T-cell (primary cell): ENCODE measurements around the gene POU2F3. TPM values are rescaled to one million over a fixed set of nuclear protein-coding genes. Genes with fewer than 3 reads are reported as not detected.

ENCODE experiments used
- ATAC-seq, 4 experiments: fragments of 200-7000 bp in 3 of 4; fragments of 150-1000 bp in 1 of 4; cut with Tn5 transposase; replicated peaks in 1 of 4; 1 replicate in 3 of 4; 2 replicates in 1 of 4; pipeline ENCODE4 v1.10.0; 2021; ENCODE audit warnings: moderate library complexity in 3 of 4, mild to moderate bottlenecking in 2 of 4, moderate number of reproducible peaks in 1 of 4
- CTCF ChIA-PET, 2 donors: fragments of 300-600 bp; sonication (Branson Sonifier 250); formaldehyde crosslinking; loops; one replicate each; lab custom pipeline; 2022; ENCODE audit warnings: antibody characterized with exemption in 2 of 2; lab: Charles Lee
- POLR2A ChIA-PET, 2 donors: fragments of 300-600 bp; sonication (Branson Sonifier 250); formaldehyde crosslinking; loops; one replicate each; lab custom pipeline; 2022; ENCODE audit warnings: antibody characterized with exemption in 2 of 2; lab: Charles Lee
- DNase-seq, 35 experiments: peaks; one replicate each; pipeline versions ENCODE4 v3.0.0 to v3.0.0-alpha.2; 2013 to 2023
- H3K27ac ChIP-seq: one replicate; pipeline ENCODE4 v1.5.1; 2013; ENCODE audit warnings: low read length
- H3K27me3 ChIP-seq, 2 experiments: replicated peaks in 1 of 2; 1 replicate in 1 of 2; 2 replicates in 1 of 2; pipeline versions ENCODE4 v1.6.1 to v1.7.0; 2013; ENCODE audit warnings: low read length in 1 of 2, mixed read lengths in 1 of 2; ENCODE audit not compliant: control insufficient read depth in 2 of 2, insufficient read depth in 2 of 2; ENCODE audit errors: extremely low read depth in 1 of 2
- H3K36me3 ChIP-seq, 2 donors: 1 replicate in 1 of 2; 2 replicates in 1 of 2; pipeline versions ENCODE4 v1.6.1 to v1.7.0; 2013; ENCODE audit warnings: low read length in 1 of 2; ENCODE audit not compliant: control insufficient read depth in 2 of 2, insufficient read depth in 1 of 2; ENCODE audit errors: extremely low read depth in 1 of 2
- H3K4me1 ChIP-seq, 2 experiments: 1 replicate in 1 of 2; 2 replicates in 1 of 2; pipeline versions ENCODE4 v1.6.1 to v1.7.0; 2013; ENCODE audit warnings: low read length in 2 of 2, mixed read lengths in 1 of 2; ENCODE audit not compliant: insufficient read depth in 2 of 2, control insufficient read depth in 1 of 2; ENCODE audit errors: extremely low read depth in 1 of 2
- H3K4me3 ChIP-seq, 2 donors: 1 replicate in 1 of 2; 2 replicates in 1 of 2; pipeline versions ENCODE4 v1.5.1 to v1.7.0; 2013; ENCODE audit warnings: mild to moderate bottlenecking in 2 of 2, low read length in 1 of 2, moderate library complexity in 1 of 2; ENCODE audit not compliant: control insufficient read depth in 1 of 2; ENCODE audit errors: extremely low read depth in 1 of 2
- H3K9me3 ChIP-seq: 2 replicates; pipeline ENCODE4 v1.7.0; 2013
- H3K27ac Mint-ChIP-seq, 2 donors: one replicate each; pipeline ENCODE4 v1.8.0; 2020 to 2021; ENCODE audit warnings: mild to moderate bottlenecking in 2 of 2, mixed read lengths in 2 of 2
- H3K27me3 Mint-ChIP-seq, 2 donors: one replicate each; pipeline ENCODE4 v1.8.0; 2021 to 2022; ENCODE audit warnings: mixed read lengths in 2 of 2
- H3K36me3 Mint-ChIP-seq: one replicate; pipeline ENCODE4 v1.8.0; 2021; ENCODE audit warnings: mixed read lengths
- H3K4me1 Mint-ChIP-seq, 3 donors: one replicate each; pipeline ENCODE4 v1.8.0; 2020 to 2022; ENCODE audit warnings: mixed read lengths in 3 of 3, mild to moderate bottlenecking in 1 of 3
- H3K4me3 Mint-ChIP-seq, 3 donors: one replicate each; pipeline ENCODE4 v1.8.0; 2020 to 2022; ENCODE audit warnings: mild to moderate bottlenecking in 3 of 3, mixed read lengths in 3 of 3, moderate library complexity in 3 of 3
- H3K9me3 Mint-ChIP-seq, 3 donors: one replicate each; pipeline ENCODE4 v1.8.0; 2020 to 2022; ENCODE audit warnings: mixed read lengths in 3 of 3
- WGBS: methylation state at CpG from one replicate; pipeline ENCODE4 v1.1.5; 2013; ENCODE audit warnings: missing lambda C conversion rate; ENCODE audit not compliant: insufficient coverage; 5-methylcytosine and 5-hydroxymethylcytosine counted together
- total RNA-seq, 35 experiments: library from RNA in 6 of 35; stranded (reverse) in 6 of 35; fragments of 120-200 nt in 1 of 35; gene quantifications; one replicate each; pipeline versions ENCODE4 v1.2.1 to v1.2.4 and lab custom pipeline; 2013 to 2026

POU2F3 gene
- total RNA-seq, 5 donors from 2014 or later (not counting 1 experiment from before 2014, with no cell fraction given): not detected

DNA sequence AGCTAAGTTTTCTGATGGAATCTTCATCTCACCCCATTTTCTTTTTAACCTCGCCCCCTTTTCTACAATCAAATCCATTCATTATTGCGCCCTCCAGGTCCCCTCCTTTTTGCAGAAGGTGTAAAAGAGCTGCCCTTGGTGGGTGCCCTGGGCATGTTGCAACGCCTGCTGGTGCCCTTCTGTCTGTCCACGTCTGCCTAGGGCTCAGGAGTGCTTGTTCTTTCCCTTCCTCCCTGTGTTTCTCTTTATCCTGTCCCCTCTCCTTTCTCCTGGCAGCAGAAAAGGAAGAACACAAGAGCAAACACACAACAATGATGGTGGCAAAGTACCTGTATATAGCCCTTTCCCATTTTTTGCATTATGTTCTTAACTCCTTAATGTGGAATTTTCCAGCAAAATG is 79.0 kb downstream of the POU2F3 start:
- Histone ChIP-seq H3K36me3 (no peaks in the 10 kb centered on the region), H3K27ac (no peak overlapping the region), H3K4me3 (no peak overlapping the region), H3K4me1 (no peaks in the 10 kb centered on the region), H3K27me3 (peaks cover 0 to 17% of the 10 kb centered on the region in 2 experiments), H3K9me3 (no peaks in the 10 kb centered on the region)
- ATAC-seq (no peak), DNase-seq (no peak)
- Mint-ChIP-seq H3K4me1 (no peaks in the 10 kb centered on the region), H3K9me3 (no peaks in the 10 kb centered on the region), H3K27ac (no peak overlapping the region), H3K27me3 (peaks cover 34 to 46% of the 10 kb centered on the region in 2 donors), H3K4me3 (no peak overlapping the region), H3K36me3 (no peaks in the 10 kb centered on the region)
- WGBS: 64% methylated on average over 2 of the region's 4 CpGs
- ChIA-PET CTCF (no interaction called here), POLR2A (no interaction called here)

DNA sequence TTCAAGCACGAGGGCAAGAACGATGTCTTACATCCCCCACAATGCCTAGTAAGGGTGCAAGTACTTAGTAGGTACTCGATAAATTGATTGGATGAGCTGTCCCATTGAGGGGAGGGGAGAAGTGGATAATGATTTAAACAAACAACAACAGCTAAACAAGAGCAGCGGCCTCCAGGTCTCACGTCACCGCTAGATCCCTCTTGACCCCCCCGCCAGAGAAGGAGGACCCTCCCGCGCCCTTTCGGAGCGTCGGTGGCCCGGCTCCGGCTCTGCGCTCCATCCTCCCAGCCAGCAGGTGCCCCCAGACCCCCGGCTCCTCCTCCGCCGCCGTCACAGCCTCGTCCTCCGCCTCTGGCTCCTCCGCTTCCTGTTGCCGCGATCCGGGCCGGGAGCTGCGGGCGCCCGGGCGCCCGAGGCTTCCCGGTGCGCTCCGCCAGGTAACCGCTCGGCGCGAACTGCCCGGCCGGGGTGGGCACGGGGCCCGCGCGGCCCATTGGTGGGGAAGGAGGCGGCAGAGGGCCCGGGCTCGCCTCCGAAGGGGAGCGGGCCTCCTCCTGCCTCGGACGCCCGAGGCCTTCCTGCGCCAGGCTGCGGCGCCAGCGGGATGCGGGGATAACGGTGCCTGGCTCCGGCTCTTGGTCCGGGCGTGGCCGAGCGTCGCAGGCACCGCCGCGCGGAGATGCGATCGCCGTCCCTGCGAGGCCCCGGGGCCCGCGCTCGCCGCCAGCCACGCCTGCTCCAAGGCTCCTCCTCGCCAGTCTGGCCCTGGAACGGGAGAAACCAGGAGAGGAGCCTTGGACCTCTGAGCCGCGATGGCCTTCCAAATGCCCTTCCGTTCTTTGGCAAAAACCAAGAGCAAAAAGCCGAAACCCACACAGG is 85.2 kb downstream of the POU2F3 start, which contains the start of gene TLCD5:
TSS of gene TLCD5 (plus strand) at position 368 of the 879 bp plus-strand sequence. CDS start 2,143 bp downstream, outside the sequence.
- Mint-ChIP-seq H3K36me3 (no peaks in the 10 kb centered on the region), H3K27ac (no peak within 1 kb of the TSS), H3K9me3 (no peaks in the 10 kb centered on the region), H3K4me3 (peak within 1 kb of the TSS; percentile 70 to 82 (median 80)), H3K4me1 (peaks cover 21 to 25% (median 22%) of the 10 kb centered on the region in 3 donors), H3K27me3 (peaks cover 59 to 64% of the 10 kb centered on the region in 2 donors)
- ChIA-PET POLR2A (no interaction called here), CTCF (no interaction called here)
- peak within 1 kb of the TSS; percentile 31 to 64 for H3K4me3 ChIP-seq
- no peak within 1 kb of the TSS for H3K27ac ChIP-seq
- no peaks in the 10 kb centered on the region for H3K36me3 ChIP-seq
- ATAC-seq (peak; percentile 34 to 79 (median 72)), DNase-seq (peak in 19 of 35 experiments; percentile 6 to 44 (median 18))
- 3% methylated on average over 68 of the region's 84 CpGs for WGBS
- peaks cover 0 to 8% of the 10 kb centered on the region in 2 experiments for H3K4me1 ChIP-seq
- no peaks in the 10 kb centered on the region for H3K9me3 ChIP-seq
- peaks cover 0 to 34% of the 10 kb centered on the region in 2 experiments for H3K27me3 ChIP-seq

- ChIA-PET CTCF (interaction anchor here in 1 of 2 donors (0.9 to 1.0 kb wide), 2 partner anchors 9 to 23 kb away, joined by 3 to 4 read pairs; no protein-coding TSS in a partner anchor), POLR2A (no interaction called here)
- Histone ChIP-seq H3K4me1 (peaks cover 0 to 8% of the 10 kb centered on the region in 2 experiments), H3K36me3 (no peaks in the 10 kb centered on the region), H3K9me3 (no peaks in the 10 kb centered on the region), H3K27ac (no peak overlapping the region), H3K4me3 (no peak overlapping the region), H3K27me3 (peaks cover 0 to 34% of the 10 kb centered on the region in 2 experiments)
- Mint-ChIP-seq H3K36me3 (no peaks in the 10 kb centered on the region), H3K4me1 (peaks cover 21 to 25% (median 22%) of the 10 kb centered on the region in 3 donors), H3K27me3 (peaks cover 61 to 67% of the 10 kb centered on the region in 2 donors), H3K9me3 (no peaks in the 10 kb centered on the region), H3K4me3 (peak overlapping the region; percentile 69 to 82 (median 70)), H3K27ac (no peak overlapping the region)
- DNase-seq: no peak
- ATAC-seq: no peak
- WGBS: 67% methylated on average over 1 of the region's 3 CpGs
Measured at GRCh38 chr11:120326228-120326627, 86.3 kb downstream of the POU2F3 start.

DNA sequence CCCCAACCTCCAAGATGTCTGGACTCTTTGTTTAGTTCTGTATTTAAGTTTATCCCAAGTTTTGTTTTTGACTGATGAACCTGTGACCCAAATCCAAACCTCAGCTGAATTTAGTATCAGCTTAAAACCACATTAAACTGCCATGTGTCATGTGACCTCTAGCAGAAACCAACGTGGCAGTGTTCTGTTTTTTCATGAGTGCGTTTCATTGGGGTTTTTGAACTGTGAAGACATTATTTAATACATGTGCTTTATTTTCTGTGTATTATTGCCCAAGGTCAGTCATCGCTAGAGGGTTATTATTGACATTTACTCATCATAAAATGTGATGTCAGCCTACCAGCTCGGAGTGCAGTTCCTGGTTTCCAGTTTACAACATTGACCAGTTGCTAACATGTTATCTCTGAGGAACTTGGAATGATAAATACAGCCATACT is 86.9 kb downstream of the POU2F3 start:
- Mint-ChIP-seq H3K4me3 (peak overlapping the region in 1 of 3 donors; percentile 69), H3K4me1 (peaks cover 21 to 25% (median 22%) of the 10 kb centered on the region in 3 donors), H3K27ac (peak overlapping the region in 1 of 2 donors; percentile 15), H3K9me3 (no peaks in the 10 kb centered on the region), H3K36me3 (no peaks in the 10 kb centered on the region), H3K27me3 (peaks cover 62 to 64% of the 10 kb centered on the region in 2 donors)
- Histone ChIP-seq H3K4me3 (no peak overlapping the region), H3K4me1 (peaks cover 0 to 8% of the 10 kb centered on the region in 2 experiments), H3K36me3 (no peaks in the 10 kb centered on the region), H3K27me3 (peaks cover 0 to 32% of the 10 kb centered on the region in 2 experiments), H3K27ac (no peak overlapping the region), H3K9me3 (no peaks in the 10 kb centered on the region)
- no peak for ATAC-seq
- POLR2A ChIA-PET: no interaction called here
- WGBS: no CpG with 5 or more reads among the region's 4 CpGs
- CTCF ChIA-PET: interaction anchor here in 1 of 2 donors (0.9 to 1.0 kb wide), 2 partner anchors 8 to 24 kb away, joined by 3 to 4 read pairs; no protein-coding TSS in a partner anchor
- DNase-seq: peak in 1 of 35 experiments; percentile 31

GRCh38 chr11:120327311-120327710 is 87.4 kb downstream of the POU2F3 start:
- no peak for DNase-seq
- Histone ChIP-seq H3K27ac (no peak overlapping the region), H3K9me3 (no peaks in the 10 kb centered on the region), H3K4me3 (no peak overlapping the region), H3K27me3 (peaks cover 0 to 29% of the 10 kb centered on the region in 2 experiments), H3K36me3 (no peaks in the 10 kb centered on the region), H3K4me1 (peaks cover 0 to 8% of the 10 kb centered on the region in 2 experiments)
- no peaks in the 10 kb centered on the region for H3K9me3 Mint-ChIP-seq
- no peaks in the 10 kb centered on the region for H3K36me3 Mint-ChIP-seq
- no peak overlapping the region for H3K4me3 Mint-ChIP-seq
- H3K4me1 Mint-ChIP-seq: peaks cover 21 to 25% (median 22%) of the 10 kb centered on the region in 3 donors
- ChIA-PET POLR2A (no interaction called here), CTCF (interaction anchor here in 1 of 2 donors (1.0 kb wide), 1 partner anchor 8 kb away, joined by 4 read pairs; no protein-coding TSS in a partner anchor)
- H3K27ac Mint-ChIP-seq: no peak overlapping the region
- H3K27me3 Mint-ChIP-seq: peaks cover 60% of the 10 kb centered on the region in 2 donors
- no peak for ATAC-seq
- 95% methylated on average over 3 of the region's 4 CpGs for WGBS

- 100% methylated on average over 2 of the region's 3 CpGs for WGBS
Measured at GRCh38 chr11:120329556-120329955, 89.6 kb downstream of the POU2F3 start.

More at GRCh38 chr11:120329556-120329955, 89.6 kb downstream of the POU2F3 start:
- no peaks in the 10 kb centered on the region for H3K36me3 Mint-ChIP-seq
- DNase-seq: no peak
- H3K9me3 ChIP-seq: no peaks in the 10 kb centered on the region
- no peak overlapping the region for H3K4me3 Mint-ChIP-seq
- no peaks in the 10 kb centered on the region for H3K9me3 Mint-ChIP-seq
- no peak for ATAC-seq
- POLR2A ChIA-PET: no interaction called here
- peaks cover 39 to 54% of the 10 kb centered on the region in 2 donors for H3K27me3 Mint-ChIP-seq
- no peak overlapping the region for H3K27ac ChIP-seq
- H3K36me3 ChIP-seq: no peaks in the 10 kb centered on the region
- peaks cover 0 to 8% of the 10 kb centered on the region in 2 experiments for H3K4me1 ChIP-seq
- CTCF ChIA-PET: interaction anchor here in 1 of 2 donors (0.6 kb wide), 1 partner anchor 25 kb away, joined by 3 read pairs; no protein-coding TSS in a partner anchor
- peaks cover 20 to 25% (median 22%) of the 10 kb centered on the region in 3 donors for H3K4me1 Mint-ChIP-seq
- H3K27ac Mint-ChIP-seq: no peak overlapping the region
- no peak overlapping the region for H3K4me3 ChIP-seq
- H3K27me3 ChIP-seq: peaks cover 2 to 24% of the 10 kb centered on the region in 2 experiments
